Chondrocyte (in vitro differentiated cells): ENCODE data around the gene GALNTL6. TPM values are rescaled to one million over a fixed set of nuclear protein-coding genes. Genes with fewer than 3 reads are reported as not detected.
A peak's percentile ranks its signal among the peaks of the same experiment; 100 is the strongest.

Experiments
- DNase-seq: peaks from one replicate; pipeline ENCODE4 v3.0.0; 2021; ENCODE audit warnings: mixed read lengths, low spot score
- H3K27ac Mint-ChIP-seq: one replicate; pipeline ENCODE4 v1.8.0; 2021; ENCODE audit warnings: mild to moderate bottlenecking, moderate library complexity, mixed read lengths; ENCODE audit not compliant: unreplicated experiment
- H3K27me3 Mint-ChIP-seq: 2 replicates; pipeline ENCODE4 v1.8.0; 2021; ENCODE audit warnings: low read depth, mixed read lengths
- H3K36me3 Mint-ChIP-seq: 2 replicates; pipeline ENCODE4 v1.8.0; 2021; ENCODE audit warnings: low read depth, mixed read lengths
- H3K4me1 Mint-ChIP-seq: 2 replicates; pipeline ENCODE4 v1.8.0; 2021; ENCODE audit warnings: low read depth, mild to moderate bottlenecking, mixed read lengths
- H3K4me3 Mint-ChIP-seq: one replicate; pipeline ENCODE4 v1.8.0; 2021; ENCODE audit warnings: mild to moderate bottlenecking, moderate library complexity, mixed read lengths; ENCODE audit not compliant: unreplicated experiment
- H3K9me3 Mint-ChIP-seq: 2 replicates; pipeline ENCODE4 v1.8.0; 2021; ENCODE audit warnings: low read depth, mixed read lengths
- total RNA-seq: library from RNA; stranded (reverse); gene quantifications from 3 replicates; pipeline ENCODE4 v1.2.1, GENCODE V29; 2021
- TF ChIP-seq, protein P1 (sequence below): fragments of 200-600 bp; sonication (generic); IDR thresholded peaks from 2 replicates; pipeline ENCODE4 v1.5.0; 2021; ENCODE audit warnings: antibody characterized with exemption, mild to moderate bottlenecking, moderate library complexity

The GALNTL6 gene
- total RNA-seq, 1 donor from 2014 or later, result not detected

DNA sequence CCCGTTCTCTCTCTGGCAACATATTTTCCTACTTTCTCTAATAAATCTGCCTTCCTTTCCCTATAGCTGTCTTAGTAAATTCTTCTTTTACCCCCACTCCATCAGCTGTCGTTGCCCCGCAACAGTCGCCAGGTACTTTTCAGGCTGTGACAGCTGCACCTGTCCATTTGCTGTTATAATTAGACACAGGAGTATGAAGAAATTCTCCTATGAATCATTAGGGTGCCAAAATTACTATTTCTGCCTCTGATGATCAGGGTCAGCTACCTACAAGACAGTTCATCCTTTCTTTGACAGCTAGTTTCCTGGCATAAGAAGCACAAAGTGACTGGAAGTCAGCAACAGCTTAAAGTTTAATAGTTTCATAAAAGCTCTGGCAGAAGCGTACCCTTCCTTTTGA, 19.5 kb upstream of the GALNTL6 start:
- H3K9me3 Mint-ChIP-seq, result no peaks in the 10 kb centered on the region

GRCh38 chr4:171794528-171794927, 18.7 kb upstream of the GALNTL6 start:
- H3K27ac Mint-ChIP-seq, result no peak overlapping the region
- H3K4me3 Mint-ChIP-seq, result no peak overlapping the region
- TF ChIP-seq, protein P1, sequence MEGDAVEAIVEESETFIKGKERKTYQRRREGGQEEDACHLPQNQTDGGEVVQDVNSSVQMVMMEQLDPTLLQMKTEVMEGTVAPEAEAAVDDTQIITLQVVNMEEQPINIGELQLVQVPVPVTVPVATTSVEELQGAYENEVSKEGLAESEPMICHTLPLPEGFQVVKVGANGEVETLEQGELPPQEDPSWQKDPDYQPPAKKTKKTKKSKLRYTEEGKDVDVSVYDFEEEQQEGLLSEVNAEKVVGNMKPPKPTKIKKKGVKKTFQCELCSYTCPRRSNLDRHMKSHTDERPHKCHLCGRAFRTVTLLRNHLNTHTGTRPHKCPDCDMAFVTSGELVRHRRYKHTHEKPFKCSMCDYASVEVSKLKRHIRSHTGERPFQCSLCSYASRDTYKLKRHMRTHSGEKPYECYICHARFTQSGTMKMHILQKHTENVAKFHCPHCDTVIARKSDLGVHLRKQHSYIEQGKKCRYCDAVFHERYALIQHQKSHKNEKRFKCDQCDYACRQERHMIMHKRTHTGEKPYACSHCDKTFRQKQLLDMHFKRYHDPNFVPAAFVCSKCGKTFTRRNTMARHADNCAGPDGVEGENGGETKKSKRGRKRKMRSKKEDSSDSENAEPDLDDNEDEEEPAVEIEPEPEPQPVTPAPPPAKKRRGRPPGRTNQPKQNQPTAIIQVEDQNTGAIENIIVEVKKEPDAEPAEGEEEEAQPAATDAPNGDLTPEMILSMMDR, result no peak
- no peaks in the 10 kb centered on the region for H3K4me1 Mint-ChIP-seq
- no peak for DNase-seq
- H3K36me3 Mint-ChIP-seq, result no peaks in the 10 kb centered on the region
- no peaks in the 10 kb centered on the region for H3K9me3 Mint-ChIP-seq
- peaks cover 8% of the 10 kb centered on the region for H3K27me3 Mint-ChIP-seq

More for the DNA sequence above, 19.5 kb upstream of the GALNTL6 start:
- Mint-ChIP-seq H3K27ac (no peak overlapping the region), H3K4me1 (no peaks in the 10 kb centered on the region), H3K27me3 (peaks cover 8% of the 10 kb centered on the region), H3K4me3 (no peak overlapping the region), H3K36me3 (no peaks in the 10 kb centered on the region)
- no peak for DNase-seq
- TF ChIP-seq, protein P1, result no peak

DNA sequence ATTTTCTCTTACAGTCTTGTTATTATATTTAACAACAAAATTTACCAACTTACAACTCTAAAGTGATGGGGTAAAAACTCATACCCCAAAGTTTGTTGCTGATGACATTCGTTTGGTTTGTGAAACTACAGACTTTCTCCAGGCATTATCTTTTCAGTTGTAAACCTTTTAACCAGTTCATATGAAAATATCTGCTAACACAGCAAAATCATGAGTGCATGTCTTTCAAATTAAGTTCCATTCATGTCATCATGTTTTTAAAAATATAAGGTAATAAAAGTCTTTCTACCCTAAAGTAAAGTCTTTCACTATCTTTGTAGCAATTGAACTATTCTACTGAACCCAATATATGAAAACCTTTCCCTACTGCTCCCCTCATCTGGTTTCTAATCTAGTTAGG, 3.4 kb upstream of the GALNTL6 start:
- Mint-ChIP-seq H3K4me3 (no peak overlapping the region), H3K9me3 (no peaks in the 10 kb centered on the region), H3K36me3 (no peaks in the 10 kb centered on the region), H3K27me3 (peaks cover 30% of the 10 kb centered on the region), H3K4me1 (peaks cover 14% of the 10 kb centered on the region), H3K27ac (no peak overlapping the region)
- no peak for DNase-seq
- TF ChIP-seq, protein P1, result no peak

- Mint-ChIP-seq H3K4me3 (peak overlapping the region; percentile 73), H3K4me1 (peaks cover 14% of the 10 kb centered on the region), H3K36me3 (no peaks in the 10 kb centered on the region), H3K27ac (no peak overlapping the region), H3K9me3 (no peaks in the 10 kb centered on the region), H3K27me3 (peaks cover 33% of the 10 kb centered on the region)
- no peak for DNase-seq
- TF ChIP-seq, protein P1, result no peak
Observed at GRCh38 chr4:171812333-171812664, 905 bp upstream of the GALNTL6 start.

DNA sequence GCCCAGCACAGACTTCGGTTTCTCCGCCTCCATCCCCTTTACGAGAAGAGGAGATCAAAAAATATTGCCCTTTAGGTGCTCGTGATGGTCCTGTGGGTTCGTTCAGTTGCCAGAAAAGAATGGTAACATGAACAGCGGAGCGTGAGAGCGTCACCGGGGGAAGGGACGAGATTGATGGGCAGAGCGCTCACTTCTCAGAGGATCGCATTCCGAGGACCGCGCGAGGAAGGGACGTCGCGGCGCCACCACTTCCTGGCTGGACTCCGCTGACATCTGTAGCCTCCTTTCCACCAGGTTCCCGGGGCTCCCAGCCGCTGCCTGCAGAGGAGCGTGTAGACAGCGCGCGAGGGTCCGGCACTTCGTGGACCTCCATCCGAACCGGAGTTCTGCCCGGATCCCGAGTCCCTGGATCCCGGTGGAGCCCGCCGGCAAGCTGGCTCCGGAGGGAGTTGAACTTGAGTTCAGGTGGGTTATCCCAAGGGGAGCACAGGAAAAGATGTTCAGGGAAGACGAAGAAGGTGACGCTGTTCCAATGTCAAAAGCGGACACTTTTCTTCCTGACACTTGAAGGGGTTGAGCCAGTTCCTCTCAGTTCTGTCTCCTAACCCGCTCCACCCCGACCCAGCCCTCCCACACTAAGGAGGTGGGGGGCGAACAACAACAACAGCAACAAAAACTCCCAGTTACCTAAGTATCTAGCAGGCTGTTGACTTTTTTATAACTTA, 484 bp downstream of the GALNTL6 start:
- Mint-ChIP-seq H3K4me3 (peak overlapping the region; percentile 73), H3K36me3 (no peaks in the 10 kb centered on the region), H3K9me3 (no peaks in the 10 kb centered on the region), H3K27ac (no peak overlapping the region), H3K4me1 (peaks cover 14% of the 10 kb centered on the region), H3K27me3 (peaks cover 33% of the 10 kb centered on the region)
- DNase-seq, result peak; percentile 91
- TF ChIP-seq, protein P1, result no peak
